ENCODE data around the gene CES3.

CES3 gene

GRCh38 chr16:67000384-67001351, 39.6 kb downstream of the CES3 start:
- peak in 48 of 51 donors; percentile 9 to 90 (median 62) for DNase-seq

DNA sequence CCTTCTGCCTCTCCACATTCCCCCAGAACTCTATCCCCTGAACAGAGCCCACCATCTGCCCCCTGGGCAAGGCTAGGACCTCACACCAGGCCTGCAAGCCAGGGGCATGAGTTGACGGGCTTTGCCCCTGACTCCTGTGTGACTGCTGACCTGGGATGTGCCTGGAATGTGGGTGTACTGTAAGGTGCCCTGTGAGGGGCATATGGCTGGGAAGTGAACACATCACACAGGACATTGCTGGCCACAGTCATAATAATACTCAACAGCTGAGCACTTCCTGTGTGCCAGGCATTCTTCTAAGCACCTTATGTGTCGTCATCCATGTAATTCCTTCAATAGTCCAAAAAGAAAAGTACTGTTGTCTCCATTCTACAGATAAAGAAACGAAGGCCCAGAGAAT, 40.7 kb downstream of the CES3 start:
- no peak for DNase-seq

GRCh38 chr16:67006930-67007658, 46.0 kb downstream of the CES3 start:
- no peak for DNase-seq

- DNase-seq = no peak
Measured at GRCh38 chr16:67009158-67009557, 48.1 kb downstream of the CES3 start.

GRCh38 chr16:67011274-67011673, 50.2 kb downstream of the CES3 start:
- no peak for DNase-seq

- peak in 28 of 51 donors; percentile 7 to 58 (median 36) for DNase-seq
Measured at GRCh38 chr16:67013233-67013822, 52.3 kb downstream of the CES3 start.

DNA sequence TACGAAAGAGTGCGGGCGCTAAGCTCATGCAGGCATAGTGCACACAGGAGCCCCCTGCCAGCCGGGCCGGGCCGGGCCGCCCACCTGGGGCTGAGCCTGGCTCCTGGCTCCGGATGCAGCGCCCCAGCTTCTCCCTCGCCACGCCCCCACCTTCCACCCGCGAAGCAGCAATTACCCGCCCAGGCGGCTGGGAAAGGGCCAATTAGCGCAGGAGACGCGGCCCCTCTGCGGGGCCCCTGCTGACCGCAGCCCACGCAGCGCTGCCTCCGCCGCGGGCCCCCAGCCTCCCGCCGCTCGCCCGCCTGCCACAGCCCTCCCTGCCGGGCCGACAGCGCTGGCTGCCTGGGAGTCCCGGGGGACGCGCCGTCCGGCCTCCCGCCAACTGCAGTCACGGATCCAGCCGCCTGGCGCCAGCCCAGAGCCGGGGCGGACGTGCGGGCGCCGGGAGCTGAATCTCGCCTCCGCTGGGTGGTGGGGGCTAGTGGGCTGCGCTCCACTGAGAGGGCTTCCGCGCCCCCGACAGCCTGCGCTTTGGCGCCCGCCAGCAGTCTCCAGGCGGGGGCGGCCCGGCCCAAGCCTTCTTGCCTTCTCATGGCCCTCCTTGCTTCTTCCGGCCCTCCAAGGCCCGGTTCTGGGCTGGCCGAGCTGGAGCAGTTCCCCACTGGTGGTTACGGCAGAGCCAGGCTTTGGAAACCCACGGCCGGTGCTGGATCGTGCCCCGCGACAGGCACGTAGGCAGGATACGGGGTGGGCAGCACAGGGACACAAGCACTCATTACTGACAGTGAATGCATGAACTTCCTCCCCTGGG, 53.0 kb downstream of the CES3 start:
- DNase-seq = peak in 45 of 51 donors; percentile 9 to 82 (median 48)

GRCh38 chr16:67014634-67015312, 53.7 kb downstream of the CES3 start:
- no peak for DNase-seq

- no peak for DNase-seq
Measured at GRCh38 chr16:67015313-67015731, 54.3 kb downstream of the CES3 start.

DNA sequence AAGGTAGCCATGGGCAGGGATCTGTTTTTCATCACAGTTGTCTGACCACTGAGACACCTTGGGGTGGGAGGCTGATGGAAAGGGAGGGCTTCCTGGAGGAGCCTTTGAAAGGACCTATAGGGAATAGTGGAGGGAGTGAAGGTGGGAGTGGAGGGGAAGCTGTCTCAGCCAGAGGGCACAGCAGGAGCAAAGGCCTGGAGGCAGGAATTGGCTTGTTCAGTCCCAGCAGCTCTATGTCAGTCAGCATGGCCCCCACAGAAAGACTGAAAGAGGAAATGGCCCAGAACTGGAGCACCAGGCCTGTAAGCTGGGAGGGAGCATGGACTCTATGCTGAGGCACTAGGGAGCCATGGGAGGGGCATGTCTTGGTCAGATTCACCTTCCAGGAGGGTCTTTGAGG, 55.1 kb downstream of the CES3 start:
- no peak for DNase-seq

DNA sequence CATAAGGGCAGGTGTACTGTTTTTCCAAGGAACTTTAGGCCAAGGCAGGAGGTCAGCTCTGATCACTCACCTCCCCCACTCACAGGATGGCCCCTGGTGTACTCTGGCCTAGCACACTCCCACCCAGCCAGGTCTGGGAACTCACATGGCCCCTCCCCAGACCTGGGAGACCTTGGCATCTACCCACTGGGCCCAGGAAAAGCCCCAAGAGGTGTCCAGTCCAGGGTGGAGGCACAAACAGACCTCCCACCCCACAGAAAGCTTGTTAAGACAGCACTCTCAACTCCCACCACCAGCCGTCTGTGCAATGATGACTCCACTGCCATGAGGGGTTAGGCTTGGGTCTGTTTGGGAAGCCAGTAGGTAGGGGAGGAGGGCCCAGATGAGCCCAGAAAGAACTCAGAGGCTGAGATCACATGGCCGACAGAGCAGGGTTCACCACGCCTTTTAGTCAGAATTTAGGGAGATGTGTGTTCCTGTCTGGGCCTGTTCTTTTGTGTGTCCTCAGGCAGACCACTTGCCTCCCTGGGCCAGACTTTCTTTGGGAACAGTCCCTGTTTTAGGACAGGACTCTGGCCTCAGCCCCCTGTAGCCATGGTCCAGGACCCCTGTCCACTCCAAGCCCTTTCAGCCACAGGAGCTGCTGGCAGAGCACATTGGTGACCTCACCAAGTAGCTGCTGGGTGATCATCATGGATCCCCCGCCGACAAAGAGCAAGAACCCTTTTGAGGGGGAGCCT, 55.8 kb downstream of the CES3 start:
- no peak for DNase-seq

- no peak for DNase-seq
Measured at GRCh38 chr16:67017421-67017750, 56.3 kb downstream of the CES3 start.

GRCh38 chr16:67017810-67018488, 56.9 kb downstream of the CES3 start:
- peak in 33 of 51 donors; percentile 8 to 78 (median 38) for DNase-seq

DNA sequence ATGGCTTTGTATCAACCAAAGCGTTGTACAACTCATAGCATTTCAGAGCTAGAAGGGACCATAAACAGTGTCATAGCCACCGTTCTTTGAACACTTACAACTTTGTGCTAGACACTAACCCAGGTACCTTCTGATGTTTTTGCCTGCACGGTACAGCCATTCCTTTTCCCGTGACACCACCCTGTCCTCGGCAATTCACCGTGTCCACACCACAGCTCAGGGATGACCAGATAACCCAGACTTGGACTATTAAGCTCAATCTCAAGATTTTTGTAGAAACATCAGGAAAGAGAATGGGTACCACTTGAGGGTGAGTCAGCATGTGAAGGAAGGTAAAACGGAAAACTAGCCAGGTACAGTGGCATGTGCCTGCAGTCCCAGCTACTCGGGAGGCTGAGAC, 58.1 kb downstream of the CES3 start:
- DNase-seq = no peak

- no peak for DNase-seq
Measured at GRCh38 chr16:67021321-67021720, 60.3 kb downstream of the CES3 start.

DNA sequence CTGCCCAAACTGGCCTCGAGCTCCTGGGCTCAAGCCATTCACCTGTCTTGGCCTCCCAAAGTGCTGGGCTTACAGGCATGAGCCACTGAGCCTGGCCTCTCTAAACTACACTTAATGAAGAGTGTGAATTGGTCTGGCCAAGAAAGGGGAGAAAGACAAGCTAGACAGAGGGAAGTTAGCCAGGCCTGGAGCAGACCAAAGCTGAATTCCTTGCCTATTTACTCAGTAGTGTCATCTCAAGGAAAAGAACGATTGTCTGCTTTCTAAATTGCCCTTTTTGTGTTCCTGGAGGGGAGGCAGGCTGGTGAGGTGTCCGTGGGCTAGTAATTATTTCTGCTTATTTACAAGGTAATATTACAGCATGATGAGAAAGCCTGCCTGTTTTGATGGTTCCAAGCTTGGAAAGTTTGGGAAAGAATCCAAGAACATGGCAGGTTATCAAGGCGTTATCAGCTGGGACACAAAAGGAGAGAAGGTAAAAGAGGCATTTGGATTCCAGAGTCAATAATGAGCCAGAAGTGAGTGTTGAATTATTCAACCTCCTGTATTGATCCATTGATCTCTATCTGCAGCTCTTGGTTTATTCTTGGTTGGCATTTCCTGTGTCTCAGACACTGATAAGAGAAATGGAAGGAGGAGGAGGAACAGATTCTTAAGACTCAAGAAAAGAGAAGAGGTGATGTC, 61.6 kb downstream of the CES3 start:
- DNase-seq = no peak

DNA sequence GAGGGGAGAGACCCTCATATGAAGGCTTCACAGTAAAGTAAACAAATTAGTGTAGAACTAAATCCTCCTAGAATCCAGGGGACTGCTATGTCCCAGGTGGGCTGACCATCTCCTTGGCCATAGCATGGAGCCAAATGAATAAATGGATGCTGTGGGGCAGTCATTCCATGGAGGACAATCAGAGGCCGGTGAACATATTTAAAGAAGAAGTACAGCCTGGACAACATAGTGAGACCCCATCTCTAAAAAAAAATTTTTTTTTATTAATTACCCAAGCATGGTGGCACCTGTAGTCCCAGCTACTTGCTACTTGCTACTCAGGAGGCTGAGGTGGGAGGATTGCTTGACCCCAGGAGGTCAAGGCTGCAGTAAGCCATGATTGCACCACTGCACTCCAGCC, 62.6 kb downstream of the CES3 start:
- no peak for DNase-seq

Measured in hypothalamus (tissue), 51 donors.